RPMI7951 (cell line): ENCODE measurements around the gene CACNA1B. TPM values are rescaled to one million over a fixed set of nuclear protein-coding genes. Genes with fewer than 3 reads are reported as not detected.
"Not testable (repeated sequence)": the region's sequence is repeated elsewhere in the genome, so short reads cannot be mapped to it uniquely, and the experiment has no call there.

ENCODE experiments used
- DNase-seq: peaks from one replicate; pipeline ENCODE4 v3.0.0-alpha.2; 2012; ENCODE audit warnings: low read depth
- total RNA-seq: library from RNA; depleted of rRNA; stranded (reverse); fragments of >200 nt; shearing (Covaris generic); gene quantifications from 2 replicates; pipeline ENCODE4 v1.2.3, GENCODE V29; 2014

The CACNA1B gene
- total RNA-seq, 1 experiment from 2014 or later, result not detected

- DNase-seq, result not testable (repeated sequence)
Measured at GRCh38 chr9:138143491-138143890, 265.9 kb downstream of the CACNA1B start.

- not testable (repeated sequence) for DNase-seq
Measured at GRCh38 chr9:138147556-138147955, 270.0 kb downstream of the CACNA1B start.

GRCh38 chr9:138149672-138150656 lies 272.4 kb downstream of the CACNA1B start:
- DNase-seq, result not testable (repeated sequence)

- DNase-seq, result not testable (repeated sequence)
Measured at GRCh38 chr9:138155788-138156187, 278.2 kb downstream of the CACNA1B start.

GRCh38 chr9:138166793-138167192 lies 289.2 kb downstream of the CACNA1B start:
- not testable (repeated sequence) for DNase-seq
